BJ (cell line): ENCODE results near the gene FCRL6. TPM values are rescaled to one million over a fixed set of nuclear protein-coding genes. Genes with fewer than 3 reads are reported as not detected.

Source experiments
- CTCF ChIA-PET: fragments of 350-600 bp; formaldehyde crosslinking; extraction: SDS; loops from one replicate; lab custom pipeline; 2021; ENCODE audit warnings: antibody characterized with exemption, inconsistent platforms; lab: Yijun Ruan, JAX
- POLR2A ChIA-PET: fragments of 300-600 bp; sonication (Branson Sonifier 250); formaldehyde crosslinking; extraction: SDS; loops from one replicate; lab custom pipeline; 2021; ENCODE audit warnings: antibody characterized with exemption; lab: Charles Lee
- DNase-seq: peaks from one replicate; pipeline ENCODE4 v3.0.0-alpha.2; 2011; ENCODE audit warnings: low read depth
- H3K27me3 ChIP-seq: 2 replicates; pipeline ENCODE4 v1.6.0; 2011; ENCODE audit warnings: low read length; ENCODE audit not compliant: control insufficient read depth, insufficient read depth
- H3K36me3 ChIP-seq: 2 replicates; pipeline ENCODE4 v1.5.1; 2011; ENCODE audit warnings: low read length; ENCODE audit not compliant: control insufficient read depth, insufficient read depth
- H3K4me3 ChIP-seq: 2 replicates; pipeline ENCODE4 v1.5.1; 2011; ENCODE audit warnings: low read depth, mild to moderate bottlenecking, control low read depth, low read length
- polyA plus RNA-seq: library from polyadenylated mRNA; depleted of rRNA; stranded (reverse); fragments of >200 nt; gene quantifications from 2 replicates; pipeline ENCODE4 v1.2.3, GENCODE V29; 2011
- TF ChIP-seq, protein P1 (sequence below): IDR thresholded peaks from 2 replicates; pipeline ENCODE4 v1.5.1; 2011; ENCODE audit warnings: low read depth, mild to moderate bottlenecking, control low read depth, inconsistent platforms, low read length, moderate library complexity; ENCODE audit not compliant: insufficient read depth

FCRL6 gene
- polyA plus RNA-seq, 1 experiment: not detected

DNA sequence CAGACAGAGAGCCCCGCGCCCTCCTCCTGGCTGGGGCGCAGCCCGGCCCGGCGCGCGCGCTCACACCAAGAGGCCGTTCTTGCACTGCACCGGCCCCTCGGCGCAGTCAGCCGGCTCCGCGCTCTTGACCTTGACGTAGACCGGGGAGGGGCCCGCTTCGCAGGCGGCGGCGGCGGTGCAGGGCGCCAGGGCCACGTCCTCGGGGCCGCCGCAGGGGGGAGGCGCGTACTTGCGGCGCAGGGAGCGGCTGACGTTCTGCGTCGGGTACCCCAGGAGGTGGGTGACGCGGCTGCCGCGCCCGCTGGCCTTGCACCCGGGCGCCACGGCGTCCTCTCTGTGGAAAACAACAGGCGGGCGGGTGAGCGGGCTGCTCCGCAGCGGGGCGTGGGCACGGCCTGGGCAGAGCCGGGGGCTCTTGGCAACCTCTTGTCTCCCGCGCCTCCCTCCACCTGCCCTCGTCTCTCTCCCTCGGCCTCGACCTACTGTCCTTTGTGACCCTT, 52.6 kb downstream of the FCRL6 start:
- TF ChIP-seq, protein P1, sequence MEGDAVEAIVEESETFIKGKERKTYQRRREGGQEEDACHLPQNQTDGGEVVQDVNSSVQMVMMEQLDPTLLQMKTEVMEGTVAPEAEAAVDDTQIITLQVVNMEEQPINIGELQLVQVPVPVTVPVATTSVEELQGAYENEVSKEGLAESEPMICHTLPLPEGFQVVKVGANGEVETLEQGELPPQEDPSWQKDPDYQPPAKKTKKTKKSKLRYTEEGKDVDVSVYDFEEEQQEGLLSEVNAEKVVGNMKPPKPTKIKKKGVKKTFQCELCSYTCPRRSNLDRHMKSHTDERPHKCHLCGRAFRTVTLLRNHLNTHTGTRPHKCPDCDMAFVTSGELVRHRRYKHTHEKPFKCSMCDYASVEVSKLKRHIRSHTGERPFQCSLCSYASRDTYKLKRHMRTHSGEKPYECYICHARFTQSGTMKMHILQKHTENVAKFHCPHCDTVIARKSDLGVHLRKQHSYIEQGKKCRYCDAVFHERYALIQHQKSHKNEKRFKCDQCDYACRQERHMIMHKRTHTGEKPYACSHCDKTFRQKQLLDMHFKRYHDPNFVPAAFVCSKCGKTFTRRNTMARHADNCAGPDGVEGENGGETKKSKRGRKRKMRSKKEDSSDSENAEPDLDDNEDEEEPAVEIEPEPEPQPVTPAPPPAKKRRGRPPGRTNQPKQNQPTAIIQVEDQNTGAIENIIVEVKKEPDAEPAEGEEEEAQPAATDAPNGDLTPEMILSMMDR: no peak
- peak; percentile 39 for DNase-seq
- Histone ChIP-seq H3K36me3 (no peaks in the 10 kb centered on the region), H3K4me3 (peak overlapping the region; percentile 66), H3K27me3 (no peaks in the 10 kb centered on the region)
- POLR2A ChIA-PET: no interaction called here
- CTCF ChIA-PET: interaction anchor here (0.6 to 2.4 kb wide), 5 partner anchors 18 to 722 kb away, joined by 3 to 8 read pairs (median 5); no protein-coding TSS in a partner anchor

DNA sequence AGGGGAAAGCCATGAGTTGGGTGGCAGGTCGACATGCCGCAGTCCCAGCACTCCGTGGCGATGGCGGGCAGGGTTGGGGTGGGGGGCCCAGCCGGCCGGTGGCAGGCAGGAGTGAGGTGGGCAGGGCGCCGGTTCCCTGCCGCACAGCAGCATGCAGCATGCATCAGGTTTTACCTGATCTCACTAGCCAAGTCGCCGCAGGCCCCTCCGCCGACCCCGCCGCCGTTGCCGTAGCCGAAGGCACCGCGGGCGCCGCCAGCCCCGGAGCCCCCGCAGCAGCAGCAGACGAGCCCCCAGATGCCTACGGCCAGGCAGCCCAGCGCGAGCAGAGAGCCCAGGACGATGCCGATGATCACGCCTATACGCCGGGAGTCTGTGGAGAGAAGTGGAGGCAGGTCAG, 53.5 kb downstream of the FCRL6 start:
- CTCF ChIA-PET: interaction anchor here (0.7 to 1.5 kb wide), 4 partner anchors 11 to 57 kb away, joined by 3 to 6 read pairs (median 3); no protein-coding TSS in a partner anchor
- H3K36me3 ChIP-seq: no peaks in the 10 kb centered on the region
- no peak for DNase-seq
- TF ChIP-seq, protein P1: no peak
- peak overlapping the region; percentile 66; the same call in 1 of the 2 replicates for H3K4me3 ChIP-seq
- H3K27me3 ChIP-seq: no peaks in the 10 kb centered on the region
- POLR2A ChIA-PET: no interaction called here

DNA sequence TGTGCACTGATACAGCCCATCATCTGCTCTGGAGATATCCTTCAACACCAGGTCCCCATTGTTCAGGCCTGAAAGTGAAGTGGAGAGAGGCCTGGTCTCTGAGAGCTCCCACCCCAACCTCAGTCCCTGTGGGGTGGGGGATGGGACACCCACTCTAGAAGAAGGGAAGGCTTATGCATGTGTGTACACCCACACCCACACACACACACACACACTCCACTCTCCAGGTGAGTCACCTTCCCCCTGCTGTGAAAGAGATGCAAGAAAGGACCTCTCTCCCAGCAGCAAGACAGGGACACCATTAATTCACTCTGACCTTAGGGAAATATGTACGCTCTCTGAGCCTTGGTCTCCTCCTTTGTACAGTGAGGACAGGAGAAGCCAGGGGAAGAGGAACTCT, 54.4 kb downstream of the FCRL6 start:
- TF ChIP-seq, protein P1: no peak
- DNase-seq: no peak
- H3K36me3 ChIP-seq: no peaks in the 10 kb centered on the region
- no peaks in the 10 kb centered on the region for H3K27me3 ChIP-seq
- CTCF ChIA-PET: interaction anchor here (1.5 kb wide), 1 partner anchor 13 kb away, joined by 3 read pairs; no protein-coding TSS in a partner anchor
- POLR2A ChIA-PET: interaction anchor here (0.6 kb wide), 1 partner anchor 225 kb away, joined by 3 read pairs; the partner anchor contains the start of gene KCNJ9
- no peak overlapping the region for H3K4me3 ChIP-seq

DNA sequence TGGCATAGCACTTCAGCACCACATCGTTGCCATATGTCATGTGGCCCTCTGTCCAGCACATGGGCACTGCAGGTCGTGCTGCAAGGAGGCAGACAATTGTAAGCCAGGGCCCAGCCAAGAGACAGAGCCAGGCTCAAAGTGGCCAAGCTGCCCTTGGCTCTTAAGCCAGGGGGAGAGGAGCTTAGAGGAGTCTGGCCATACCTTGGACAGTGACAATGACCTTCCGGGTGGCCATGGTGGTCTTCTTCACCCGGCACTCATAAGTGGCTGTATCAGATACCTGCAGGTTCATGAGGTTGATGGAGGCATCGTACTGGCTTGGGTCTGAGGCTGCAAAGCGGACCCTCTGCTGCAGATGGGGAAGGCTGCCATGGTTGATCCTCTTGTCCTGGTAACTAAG, 55.7 kb downstream of the FCRL6 start:
- POLR2A ChIA-PET: no interaction called here
- H3K36me3 ChIP-seq: no peaks in the 10 kb centered on the region
- TF ChIP-seq, protein P1: no peak
- DNase-seq: no peak
- H3K4me3 ChIP-seq: no peak overlapping the region
- H3K27me3 ChIP-seq: no peaks in the 10 kb centered on the region
- CTCF ChIA-PET: interaction anchor here (1.2 kb wide), 1 partner anchor 218 kb away, joined by 3 read pairs; no protein-coding TSS in a partner anchor

DNA sequence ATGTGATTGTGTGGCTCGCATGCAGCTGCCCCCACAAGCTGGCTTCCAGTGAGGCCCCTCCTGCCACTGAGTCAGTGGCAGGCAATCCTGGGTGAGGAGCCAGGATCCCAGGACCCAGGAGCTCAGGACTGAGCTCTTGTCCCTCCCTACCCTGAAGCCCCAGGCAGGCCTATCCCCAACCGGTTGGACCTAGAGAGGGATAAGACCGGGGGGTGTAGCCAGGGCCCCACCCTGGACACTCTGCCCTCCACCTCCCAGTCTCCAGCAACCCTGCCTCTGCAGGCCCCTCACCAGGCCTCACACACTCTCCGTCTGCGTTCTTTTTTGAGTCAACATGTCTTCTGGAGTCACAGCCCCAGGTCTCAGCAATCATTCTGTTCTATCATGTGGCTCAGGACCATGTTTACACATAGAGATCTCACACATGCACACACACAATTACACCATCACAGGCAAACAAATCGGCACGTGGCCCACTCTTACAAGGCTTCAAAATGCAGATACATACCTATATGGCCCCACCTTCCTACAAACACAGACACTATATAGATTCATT, 57.7 kb downstream of the FCRL6 start:
- Histone ChIP-seq H3K4me3 (no peak overlapping the region), H3K27me3 (no peaks in the 10 kb centered on the region), H3K36me3 (no peaks in the 10 kb centered on the region)
- no peak for DNase-seq
- TF ChIP-seq, protein P1: no peak
- ChIA-PET POLR2A (no interaction called here), CTCF (interaction anchor here (1.4 kb wide), 1 partner anchor 13 kb away, joined by 3 read pairs; no protein-coding TSS in a partner anchor)
